ENCODE data around the gene CROCC2.

CROCC2 gene

DNA sequence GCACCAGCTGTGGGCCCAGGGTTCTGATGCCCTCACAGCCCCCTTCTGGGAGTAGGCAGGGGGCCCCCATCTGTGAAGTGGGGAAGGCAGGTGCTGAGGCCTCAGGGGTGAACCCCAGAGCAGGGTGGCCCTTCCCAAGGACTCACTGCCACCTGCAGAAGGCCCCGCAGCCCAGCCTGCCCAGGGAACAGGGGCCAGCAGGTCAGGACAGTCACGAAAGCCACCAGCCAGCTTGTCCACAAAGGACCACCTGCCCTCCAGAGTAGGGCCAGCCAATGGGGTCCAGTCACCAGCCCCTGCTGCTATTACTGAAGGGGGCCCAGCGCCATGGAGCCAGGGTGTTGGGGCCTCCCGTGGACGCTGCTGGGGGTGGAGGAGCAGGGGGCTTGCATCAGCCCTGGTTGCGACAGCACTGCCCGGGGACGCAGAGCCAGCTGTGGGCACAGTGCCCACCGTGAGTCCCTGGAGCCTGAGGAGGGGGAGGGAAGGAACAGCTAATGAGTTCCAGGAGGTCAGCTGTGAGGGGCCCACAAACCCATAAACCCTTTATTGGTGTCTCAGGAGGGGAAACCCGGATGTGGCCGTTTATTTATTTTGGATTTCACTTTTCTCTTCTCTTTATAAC lies 80.8 kb downstream of the CROCC2 start:
- no peak for DNase-seq (ENCODE audit: extremely low spot score)
- TF ChIP-seq ELF4 (IDR thresholded peaks at IDR 0.05): no peak
- no peak for TF ChIP-seq SP1 (IDR thresholded peaks at IDR 0.05)
- TF ChIP-seq CTBP1 (IDR thresholded peaks at IDR 0.05; ENCODE audit: borderline replicate concordance): no peak
- TF ChIP-seq SUZ12 (IDR thresholded peaks at IDR 0.05): no peak
- no peak for TF ChIP-seq BHLHE40 (IDR thresholded peaks at IDR 0.05; ENCODE audit: borderline replicate concordance)
- TF ChIP-seq L3MBTL2 (conservative IDR thresholded peaks at IDR 0.05): no peak
- no peak for TF ChIP-seq ARNT (IDR thresholded peaks at IDR 0.05)
- ChIA-PET POLR2A (no interaction called here), CTCF (interaction anchor here (0.6 to 0.8 kb wide), 2 partner anchors 27 to 72 kb away, joined by 3 to 5 read pairs; no protein-coding TSS in a partner anchor)

DNA sequence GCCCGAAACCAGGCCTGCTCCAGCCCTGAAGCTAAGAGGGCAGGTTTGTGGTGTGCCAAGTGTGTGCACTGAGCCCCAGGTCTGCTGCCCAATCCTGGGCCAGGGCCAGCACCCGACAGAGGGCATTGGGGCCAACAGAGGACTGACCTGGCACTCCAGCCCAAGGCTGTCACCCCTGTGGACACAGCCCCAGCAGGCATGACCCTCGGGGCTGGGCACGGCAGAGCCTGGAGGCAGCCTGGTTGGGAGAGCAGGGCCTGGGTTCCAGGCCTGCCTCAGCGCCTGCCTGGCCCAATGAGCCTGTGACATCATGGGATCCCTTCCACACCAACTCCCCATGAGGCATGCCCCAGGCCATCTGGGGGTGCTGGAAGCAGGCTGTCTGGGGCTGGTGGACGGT lies 81.5 kb downstream of the CROCC2 start:
- ChIA-PET POLR2A (no interaction called here), CTCF (interaction anchor here (0.8 kb wide), 1 partner anchor 73 kb away, joined by 5 read pairs; no protein-coding TSS in a partner anchor)
- DNase-seq (ENCODE audit: extremely low spot score): no peak
- no peak for TF ChIP-seq FOXK2 (IDR thresholded peaks at IDR 0.05)
- TF ChIP-seq ELF4 (IDR thresholded peaks at IDR 0.05): no peak
- no peak for TF ChIP-seq BHLHE40 (IDR thresholded peaks at IDR 0.05; ENCODE audit: borderline replicate concordance)
- no peak for TF ChIP-seq SUZ12 (IDR thresholded peaks at IDR 0.05)
- TF ChIP-seq L3MBTL2 (conservative IDR thresholded peaks at IDR 0.05): no peak
- no peak for TF ChIP-seq HDGF (IDR thresholded peaks at IDR 0.05; ENCODE audit: borderline replicate concordance)
- TF ChIP-seq TARDBP (IDR thresholded peaks at IDR 0.05): no peak
- TF ChIP-seq, protein P1, sequence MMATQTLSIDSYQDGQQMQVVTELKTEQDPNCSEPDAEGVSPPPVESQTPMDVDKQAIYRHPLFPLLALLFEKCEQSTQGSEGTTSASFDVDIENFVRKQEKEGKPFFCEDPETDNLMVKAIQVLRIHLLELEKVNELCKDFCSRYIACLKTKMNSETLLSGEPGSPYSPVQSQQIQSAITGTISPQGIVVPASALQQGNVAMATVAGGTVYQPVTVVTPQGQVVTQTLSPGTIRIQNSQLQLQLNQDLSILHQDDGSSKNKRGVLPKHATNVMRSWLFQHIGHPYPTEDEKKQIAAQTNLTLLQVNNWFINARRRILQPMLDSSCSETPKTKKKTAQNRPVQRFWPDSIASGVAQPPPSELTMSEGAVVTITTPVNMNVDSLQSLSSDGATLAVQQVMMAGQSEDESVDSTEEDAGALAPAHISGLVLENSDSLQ (IDR thresholded peaks at IDR 0.05): no peak
- TF ChIP-seq SP1 (IDR thresholded peaks at IDR 0.05): no peak
- TF ChIP-seq FOXM1 (IDR thresholded peaks at IDR 0.05; ENCODE audit: borderline replicate concordance): no peak
- no peak for TF ChIP-seq NFRKB (IDR thresholded peaks at IDR 0.05)
- TF ChIP-seq ZNF384 (IDR thresholded peaks at IDR 0.05): no peak
- TF ChIP-seq LEF1 (IDR thresholded peaks at IDR 0.05; ENCODE audit: borderline replicate concordance): no peak
- TF ChIP-seq ARNT (IDR thresholded peaks at IDR 0.05): no peak
- TF ChIP-seq CTBP1 (IDR thresholded peaks at IDR 0.05; ENCODE audit: borderline replicate concordance): no peak
- no peak for TF ChIP-seq FOXA1 (IDR thresholded peaks at IDR 0.05)

DNA sequence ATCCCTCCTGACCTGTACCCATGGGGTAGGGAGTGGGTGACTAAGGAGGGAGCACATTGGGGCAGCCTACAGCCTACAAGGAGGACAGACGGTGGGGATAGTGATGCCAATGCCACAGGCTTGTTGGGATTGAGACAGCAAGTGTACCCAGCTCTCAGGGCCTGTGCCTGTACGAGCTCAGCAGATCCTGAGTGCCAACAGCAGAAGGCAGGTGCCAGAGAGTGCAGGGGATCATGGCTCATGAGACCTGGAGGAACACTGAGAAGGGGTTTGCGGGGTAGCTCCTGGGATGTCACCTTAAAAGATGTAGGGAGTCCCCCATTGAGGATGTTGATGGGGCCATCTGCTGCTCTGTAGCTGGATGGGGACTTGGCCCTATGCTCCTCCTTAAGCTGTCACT lies 82.0 kb downstream of the CROCC2 start:
- no peak for TF ChIP-seq LEF1 (IDR thresholded peaks at IDR 0.05; ENCODE audit: borderline replicate concordance)
- TF ChIP-seq FOXA1 (IDR thresholded peaks at IDR 0.05): no peak
- TF ChIP-seq FOXM1 (IDR thresholded peaks at IDR 0.05; ENCODE audit: borderline replicate concordance): no peak
- TF ChIP-seq NFRKB (IDR thresholded peaks at IDR 0.05): no peak
- TF ChIP-seq ZNF384 (IDR thresholded peaks at IDR 0.05): no peak
- TF ChIP-seq ELF4 (IDR thresholded peaks at IDR 0.05): no peak
- TF ChIP-seq, protein P1 (IDR thresholded peaks at IDR 0.05): no peak
- no peak for TF ChIP-seq HDGF (IDR thresholded peaks at IDR 0.05; ENCODE audit: borderline replicate concordance)
- no peak for TF ChIP-seq L3MBTL2 (conservative IDR thresholded peaks at IDR 0.05)
- no peak for TF ChIP-seq FOXK2 (IDR thresholded peaks at IDR 0.05)
- no peak for TF ChIP-seq BHLHE40 (IDR thresholded peaks at IDR 0.05; ENCODE audit: borderline replicate concordance)
- TF ChIP-seq SP1 (IDR thresholded peaks at IDR 0.05): no peak
- TF ChIP-seq CTBP1 (IDR thresholded peaks at IDR 0.05; ENCODE audit: borderline replicate concordance): no peak
- no peak for TF ChIP-seq ARNT (IDR thresholded peaks at IDR 0.05)
- CTCF ChIA-PET: no interaction called here
- DNase-seq (ENCODE audit: extremely low spot score): no peak
- POLR2A ChIA-PET: no interaction called here

DNA sequence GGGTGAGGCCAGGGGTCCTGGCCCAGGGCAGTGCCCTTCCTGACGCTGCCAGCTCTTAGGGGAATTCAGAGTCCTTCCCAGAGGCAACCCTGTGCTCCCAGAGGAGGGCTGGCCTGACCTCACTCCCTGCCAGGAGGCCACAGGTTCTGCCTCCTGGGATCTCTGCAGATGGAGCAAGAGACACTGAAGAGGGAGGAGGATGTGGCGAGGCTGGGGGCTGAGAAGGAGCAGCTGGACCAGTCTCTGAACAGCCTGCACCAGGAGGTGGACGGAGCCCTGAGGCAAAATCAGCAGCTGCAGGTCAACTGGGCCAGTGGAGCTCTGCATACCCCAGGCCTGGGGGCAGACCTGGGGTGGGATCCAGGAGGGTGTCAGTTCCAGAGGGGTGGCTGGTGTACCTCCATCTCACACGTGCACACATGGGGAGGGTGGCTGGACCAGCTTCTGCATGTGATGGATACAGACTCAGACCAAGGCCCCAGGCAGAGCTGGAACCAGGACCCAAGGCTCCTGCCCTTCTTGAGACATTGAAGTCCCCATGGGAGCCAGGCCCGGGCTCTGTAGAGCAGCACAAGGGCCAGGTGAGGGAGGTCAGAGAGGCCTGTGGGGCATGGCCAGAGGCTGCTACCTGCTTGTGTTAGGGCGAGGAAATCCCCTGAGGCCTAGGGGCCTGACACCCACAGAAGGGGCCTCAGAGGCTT lies 82.6 kb downstream of the CROCC2 start:
- CTCF ChIA-PET: interaction anchor here (0.6 kb wide), 1 partner anchor 1084 kb away, joined by 3 read pairs; no protein-coding TSS in a partner anchor
- TF ChIP-seq LEF1 (IDR thresholded peaks at IDR 0.05; ENCODE audit: borderline replicate concordance) (no peak), ELF4 (IDR thresholded peaks at IDR 0.05) (no peak), HDGF (IDR thresholded peaks at IDR 0.05; ENCODE audit: borderline replicate concordance) (no peak), ARNT (IDR thresholded peaks at IDR 0.05) (no peak), SUZ12 (IDR thresholded peaks at IDR 0.05) (no peak), NFRKB (IDR thresholded peaks at IDR 0.05) (no peak), TARDBP (IDR thresholded peaks at IDR 0.05) (no peak), FOXK2 (IDR thresholded peaks at IDR 0.05) (no peak), CTBP1 (IDR thresholded peaks at IDR 0.05; ENCODE audit: borderline replicate concordance) (no peak), SP1 (IDR thresholded peaks at IDR 0.05) (no peak), ZNF384 (IDR thresholded peaks at IDR 0.05) (no peak), L3MBTL2 (conservative IDR thresholded peaks at IDR 0.05) (no peak), BHLHE40 (IDR thresholded peaks at IDR 0.05; ENCODE audit: borderline replicate concordance) (no peak), FOXM1 (IDR thresholded peaks at IDR 0.05; ENCODE audit: borderline replicate concordance) (no peak)
- TF ChIP-seq, protein P1 (IDR thresholded peaks at IDR 0.05): no peak
- POLR2A ChIA-PET: no interaction called here
- no peak for DNase-seq (ENCODE audit: extremely low spot score)

DNA sequence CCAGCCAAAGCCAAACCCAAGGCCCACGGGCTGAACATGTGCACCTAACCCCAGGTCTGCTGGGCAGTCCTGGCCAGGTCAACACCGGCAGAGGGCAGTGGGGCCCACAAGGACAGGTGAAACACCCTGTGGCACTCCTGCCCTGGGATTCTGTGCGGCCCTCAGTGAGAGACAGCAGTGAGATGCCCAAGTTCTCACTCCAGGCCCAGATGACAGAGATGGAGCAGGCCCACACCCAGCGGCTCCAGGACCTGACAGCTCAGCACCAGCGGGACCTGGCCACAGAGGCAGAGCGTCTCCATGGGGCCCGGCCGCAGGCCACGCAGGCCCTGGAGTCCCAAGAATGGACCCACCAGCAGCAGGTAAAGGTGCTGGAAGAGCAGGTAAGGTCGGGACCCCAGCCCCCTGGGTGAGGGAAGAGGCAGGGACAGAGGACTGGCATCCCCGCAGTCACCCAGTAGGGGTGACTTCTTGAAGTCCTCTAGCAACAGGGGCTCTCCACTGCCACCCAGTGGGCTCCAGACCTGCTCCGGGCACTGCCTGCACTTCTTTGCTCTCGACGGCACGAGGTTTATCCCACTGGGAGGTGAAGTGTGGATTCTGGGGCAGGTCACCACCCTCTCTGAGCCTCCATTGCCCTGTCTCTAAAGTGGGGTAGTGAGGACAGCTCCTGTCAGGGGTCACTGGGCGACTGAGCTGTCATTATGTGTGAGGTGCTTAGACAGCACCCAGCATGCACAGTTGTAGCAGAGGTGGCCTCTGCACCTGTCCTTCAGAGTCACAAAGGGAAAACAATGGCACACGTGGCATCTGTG lies 83.5 kb downstream of the CROCC2 start:
- no peak for TF ChIP-seq ZNF384 (IDR thresholded peaks at IDR 0.05)
- ChIA-PET POLR2A (no interaction called here), CTCF (interaction anchor here (0.6 kb wide), 1 partner anchor 8 kb away, joined by 3 read pairs; no protein-coding TSS in a partner anchor)
- DNase-seq (ENCODE audit: extremely low spot score): peak; percentile 49
